ENCODE results near the gene PDIA2.

The PDIA2 gene

GRCh38 chr16:243348-243747 lies 39.6 kb upstream of the PDIA2 start:
- no peak overlapping the region for H3K27ac ChIP-seq
- H3K9me3 ChIP-seq: no peaks in the 10 kb centered on the region
- no peak for DNase-seq
- H3K4me3 ChIP-seq: no peak overlapping the region
- no peak for TF ChIP-seq CTCF (IDR thresholded peaks at IDR 0.05)
- H3K27me3 ChIP-seq: no peaks in the 10 kb centered on the region
- H3K4me1 ChIP-seq: no peaks in the 10 kb centered on the region
- intact Hi-C loops (cut with DNase I; ENCODE audit: low total_unique reads): no loop called here
- peaks cover 0 to 11% (median 0%) of the 10 kb centered on the region in 3 donors for H3K36me3 ChIP-seq

- Histone ChIP-seq H3K4me3 (no peak overlapping the region), H3K9me3 (no peaks in the 10 kb centered on the region), H3K27ac (no peak overlapping the region), H3K36me3 (peaks cover 0 to 22% (median 0%) of the 10 kb centered on the region in 3 donors), H3K27me3 (no peaks in the 10 kb centered on the region), H3K4me1 (no peaks in the 10 kb centered on the region)
- no peak for DNase-seq
- TF ChIP-seq CTCF (IDR thresholded peaks at IDR 0.05): no peak
- intact Hi-C loops (cut with DNase I; ENCODE audit: low total_unique reads): no loop called here
Measured at GRCh38 chr16:245105-245504, 37.9 kb upstream of the PDIA2 start.

- H3K4me1 ChIP-seq: no peaks in the 10 kb centered on the region
- H3K9me3 ChIP-seq: no peaks in the 10 kb centered on the region
- intact Hi-C loops (cut with DNase I; ENCODE audit: low total_unique reads): no loop called here
- peaks cover 0 to 35% (median 7%) of the 10 kb centered on the region in 3 donors for H3K36me3 ChIP-seq
- H3K27ac ChIP-seq: no peak overlapping the region
- no peak for TF ChIP-seq CTCF (IDR thresholded peaks at IDR 0.05)
- DNase-seq: no peak
- H3K27me3 ChIP-seq: no peaks in the 10 kb centered on the region
- no peak overlapping the region for H3K4me3 ChIP-seq
Measured at GRCh38 chr16:247027-247426, 35.9 kb upstream of the PDIA2 start.

- peaks cover 15 to 58% (median 16%) of the 10 kb centered on the region in 3 donors for H3K36me3 ChIP-seq
- H3K27me3 ChIP-seq: no peaks in the 10 kb centered on the region
- intact Hi-C loops (cut with DNase I; ENCODE audit: low total_unique reads): no loop called here
- no peak for DNase-seq
- TF ChIP-seq CTCF (IDR thresholded peaks at IDR 0.05): no peak
- H3K4me1 ChIP-seq: no peaks in the 10 kb centered on the region
- H3K27ac ChIP-seq: no peak overlapping the region
- H3K9me3 ChIP-seq: no peaks in the 10 kb centered on the region
- no peak overlapping the region for H3K4me3 ChIP-seq
Measured at GRCh38 chr16:249431-249830, 33.5 kb upstream of the PDIA2 start.

GRCh38 chr16:252366-253337 lies 30.3 kb upstream of the PDIA2 start:
- Histone ChIP-seq H3K27me3 (no peaks in the 10 kb centered on the region), H3K4me1 (no peaks in the 10 kb centered on the region), H3K4me3 (no peak overlapping the region), H3K36me3 (peaks cover 33 to 83% (median 33%) of the 10 kb centered on the region in 3 donors), H3K9me3 (no peaks in the 10 kb centered on the region), H3K27ac (no peak overlapping the region)
- no peak for TF ChIP-seq CTCF (IDR thresholded peaks at IDR 0.05)
- no peak for DNase-seq
- intact Hi-C loops (cut with DNase I; ENCODE audit: low total_unique reads): no loop called here

Measured in tibial artery (tissue), 4 donors.